Upper lobe of left lung (tissue), 6 donors: ENCODE results near the gene GJA5. TPM values are rescaled to one million over a fixed set of nuclear protein-coding genes. Genes with fewer than 3 reads are reported as not detected.
"Not testable (repeated sequence)": the region's sequence is repeated elsewhere in the genome, so short reads cannot be mapped to it uniquely, and the experiment has no call there.

Experiments used
- ATAC-seq, 2 donors: fragments of 200-7000 bp; cut with Tn5 transposase; one replicate each; pipeline ENCODE4 v1.9.1; 2022; ENCODE audit warnings: mild to moderate bottlenecking in 2 of 2, moderate library complexity in 2 of 2; ENCODE audit not compliant: low FRiP score in 2 of 2
- DNase-seq, 2 donors: peaks; one replicate each; pipeline ENCODE4 v3.0.0-alpha.2; 2019 to 2020
- H3K27ac ChIP-seq, 4 donors: fragments of 200-600 bp; sonication (generic); one replicate each; pipeline ENCODE4 v1.5.1; 2016 to 2019
- H3K27me3 ChIP-seq, 4 donors: fragments of 200-600 bp; sonication (generic); one replicate each; pipeline ENCODE4 v1.5.1; 2017 to 2019
- H3K36me3 ChIP-seq, 4 donors: fragments of 200-600 bp; sonication (generic); one replicate each; pipeline ENCODE4 v1.5.1; 2016 to 2019
- H3K4me1 ChIP-seq, 4 donors: fragments of 200-600 bp; sonication (generic); one replicate each; pipeline ENCODE4 v1.5.1; 2018 to 2019
- H3K4me3 ChIP-seq, 4 donors: fragments of 200-600 bp; sonication (generic); one replicate each; pipeline ENCODE4 v1.5.1; 2017 to 2019; ENCODE audit warnings: mild to moderate bottlenecking in 2 of 4, moderate library complexity in 1 of 4
- H3K9me3 ChIP-seq, 4 donors: fragments of 200-600 bp; sonication (generic); one replicate each; pipeline ENCODE4 v1.5.1; 2018 to 2019
- CTCF ChIP-seq, 6 experiments: fragments of 450-650 bp in 4 of 6; fragments of 200-600 bp in 2 of 6; sonication (generic) in 2 of 6; IDR thresholded peaks; one replicate each; pipeline ENCODE4 v1.5.1; 2016 to 2019; ENCODE audit warnings: antibody characterized with exemption in 6 of 6
- EP300 ChIP-seq, 4 donors: sonication (generic); formaldehyde crosslinking; IDR thresholded peaks; one replicate each; pipeline ENCODE4 v1.5.1; 2017; ENCODE audit warnings: antibody characterized with exemption in 4 of 4, control low read depth in 2 of 4
- POLR2A ChIP-seq, 4 donors: fragments of 450-650 bp; IDR thresholded peaks; one replicate each; pipeline ENCODE4 v1.5.1; 2016 to 2017; ENCODE audit warnings: antibody characterized with exemption in 4 of 4, mild to moderate bottlenecking in 2 of 4
- POLR2AphosphoS5 ChIP-seq, 2 donors: sonication (generic); formaldehyde crosslinking; IDR thresholded peaks; one replicate each; pipeline ENCODE4 v1.5.1; 2017; ENCODE audit warnings: antibody characterized with exemption in 2 of 2
- WGBS, 2 donors: methylation state at CpG; one replicate each; pipeline ENCODE4 v1.1.5; 2017 to 2018; 5-methylcytosine and 5-hydroxymethylcytosine counted together
- total RNA-seq, 6 donors: library from RNA; depleted of rRNA in 4 of 6; stranded (reverse); fragments of >200 nt in 4 of 6; gene quantifications; one replicate each; pipeline versions ENCODE4 v1.1.0 to v1.2.1, GENCODE V29; 2016 to 2021
- donor health status: DM: no; HTN: no; CAD: no; lungs with moderate emphysema.
- donor health status: DM: no; HTN: yes; CAD: no; lungs with severe emphysema.

GJA5 gene
- total RNA-seq, 6 donors from 2014 or later = 6.3 to 83.5 (median 38.2) TPM

- WGBS, 2 donors = 70 to 79% methylated on average over 2 of the region's 2 CpGs
- Histone ChIP-seq H3K36me3 (no peaks in the 10 kb centered on the region), H3K27me3 (no peaks in the 10 kb centered on the region), H3K4me1 (peaks cover 0 to 26% (median 10%) of the 10 kb centered on the region in 4 donors), H3K27ac (no peak overlapping the region), H3K4me3 (no peak overlapping the region), H3K9me3 (no peaks in the 10 kb centered on the region)
- TF ChIP-seq EP300 (IDR thresholded peaks at IDR 0.05) (no peak), POLR2A (IDR thresholded peaks at IDR 0.05) (no peak), CTCF (IDR thresholded peaks at IDR 0.05) (no peak), POLR2AphosphoS5 (IDR thresholded peaks at IDR 0.05) (no peak)
- DNase-seq = no peak
- no peak for ATAC-seq
Observed at GRCh38 chr1:147738129-147738528, 22.3 kb downstream of the GJA5 start.

GRCh38 chr1:147736883-147737282 lies 23.5 kb downstream of the GJA5 start:
- Histone ChIP-seq H3K4me3 (no peak overlapping the region), H3K27ac (no peak overlapping the region), H3K9me3 (no peaks in the 10 kb centered on the region), H3K27me3 (no peaks in the 10 kb centered on the region), H3K36me3 (no peaks in the 10 kb centered on the region), H3K4me1 (peaks cover 0 to 26% (median 10%) of the 10 kb centered on the region in 4 donors)
- no peak for DNase-seq
- ATAC-seq = no peak
- TF ChIP-seq EP300 (IDR thresholded peaks at IDR 0.05) = no peak
- TF ChIP-seq POLR2A (IDR thresholded peaks at IDR 0.05) = no peak
- TF ChIP-seq POLR2AphosphoS5 (IDR thresholded peaks at IDR 0.05) = no peak
- no peak for TF ChIP-seq CTCF (IDR thresholded peaks at IDR 0.05)

DNA sequence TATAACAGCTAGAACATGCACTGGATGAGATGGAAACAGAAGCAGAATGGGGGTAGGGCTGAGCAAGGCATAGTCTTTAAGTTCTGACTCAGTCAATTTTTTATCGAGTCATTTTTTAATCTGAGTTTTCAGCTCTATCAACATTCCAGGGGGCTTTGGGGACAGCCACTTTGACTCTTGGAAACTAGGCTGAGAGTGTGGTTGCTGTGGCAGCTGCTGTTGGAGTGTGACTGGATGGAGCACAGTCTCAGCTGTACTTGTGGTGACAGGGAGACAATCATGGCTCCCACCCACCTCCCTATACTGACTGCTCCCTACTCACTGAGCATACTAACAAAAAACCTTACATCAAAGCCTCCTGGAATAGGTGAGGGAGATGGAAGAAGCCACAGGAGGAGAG lies 25.0 kb downstream of the GJA5 start:
- Histone ChIP-seq H3K9me3 (no peaks in the 10 kb centered on the region), H3K27me3 (no peaks in the 10 kb centered on the region), H3K36me3 (no peaks in the 10 kb centered on the region), H3K4me3 (no peak overlapping the region), H3K27ac (no peak overlapping the region), H3K4me1 (peaks cover 0 to 26% (median 10%) of the 10 kb centered on the region in 4 donors)
- WGBS, 2 donors = 68 to 89% methylated on average over 1 of the region's 1 CpG
- no peak for TF ChIP-seq CTCF (IDR thresholded peaks at IDR 0.05)
- no peak for TF ChIP-seq POLR2A (IDR thresholded peaks at IDR 0.05)
- no peak for TF ChIP-seq POLR2AphosphoS5 (IDR thresholded peaks at IDR 0.05)
- no peak for TF ChIP-seq EP300 (IDR thresholded peaks at IDR 0.05)
- DNase-seq = no peak
- no peak for ATAC-seq

DNA sequence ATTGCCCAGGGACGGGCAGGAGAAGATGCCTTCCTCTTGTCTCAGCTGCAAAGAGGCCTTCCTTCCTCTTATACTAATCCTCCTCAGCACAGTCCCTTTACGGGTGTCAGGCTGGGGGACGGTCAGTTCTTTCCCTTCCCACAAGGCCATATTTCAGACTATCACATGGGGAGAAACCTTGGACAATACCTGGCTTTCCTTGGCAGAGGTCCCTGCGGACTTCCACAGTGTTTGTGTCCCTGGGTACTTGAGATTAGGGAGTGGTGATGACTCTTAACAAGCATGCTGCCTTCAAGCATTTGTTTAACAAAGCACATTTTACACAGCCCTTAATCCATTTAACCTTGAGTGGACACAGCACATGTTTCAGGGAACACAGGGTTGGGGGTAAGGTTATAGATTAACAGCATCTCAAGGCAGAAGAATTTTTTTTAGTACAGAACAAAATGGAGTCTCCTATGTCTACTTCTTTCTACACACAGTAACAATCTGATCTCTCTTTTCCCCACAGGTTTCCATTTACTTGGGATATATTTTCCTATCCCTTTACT lies 26.0 kb downstream of the GJA5 start:
- DNase-seq = peak in 1 of 2 donors; percentile 44
- WGBS, 2 donors = 54 to 65% methylated on average over 3 to 4 of the region's 4 CpGs
- not testable (repeated sequence) for ATAC-seq

DNA sequence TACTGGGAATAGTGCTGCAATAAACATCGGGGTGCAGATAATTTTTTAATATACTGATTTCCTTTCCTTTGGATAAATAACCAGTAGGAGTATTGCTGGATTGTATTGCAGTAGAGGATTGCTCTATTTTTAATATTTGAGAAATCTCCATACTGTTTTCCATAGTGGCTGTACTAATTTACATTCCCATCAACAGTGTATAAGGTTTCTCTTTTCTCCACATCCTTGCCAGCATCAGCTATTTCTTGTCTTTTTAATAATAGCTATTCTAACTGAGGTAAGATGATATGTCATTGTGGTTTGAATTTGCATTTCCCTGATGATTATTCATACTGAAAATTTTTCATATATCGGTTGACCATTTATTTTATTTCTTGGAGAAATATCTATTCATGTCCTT lies 31.1 kb downstream of the GJA5 start:
- ATAC-seq (no peak), DNase-seq (no peak)
- 91 to 96% methylated on average over 2 of the region's 2 CpGs for WGBS, 2 donors
- Histone ChIP-seq H3K4me3 (no peak overlapping the region), H3K4me1 (no peaks in the 10 kb centered on the region), H3K27ac (no peak overlapping the region), H3K36me3 (no peaks in the 10 kb centered on the region), H3K9me3 (no peaks in the 10 kb centered on the region), H3K27me3 (no peaks in the 10 kb centered on the region)
- no peak for TF ChIP-seq CTCF (IDR thresholded peaks at IDR 0.05)
- no peak for TF ChIP-seq EP300 (IDR thresholded peaks at IDR 0.05)
- no peak for TF ChIP-seq POLR2AphosphoS5 (IDR thresholded peaks at IDR 0.05)
- TF ChIP-seq POLR2A (IDR thresholded peaks at IDR 0.05) = no peak

More for the DNA sequence above, 26.0 kb downstream of the GJA5 start:
- H3K4me1 ChIP-seq = peaks cover 0 to 26% (median 10%) of the 10 kb centered on the region in 4 donors
- H3K9me3 ChIP-seq, H3K4me3 ChIP-seq, H3K27me3 ChIP-seq, H3K27ac ChIP-seq, H3K36me3 ChIP-seq: not testable (repeated sequence)
